ENCODE results near the gene IRF2.

Gene IRF2

DNA sequence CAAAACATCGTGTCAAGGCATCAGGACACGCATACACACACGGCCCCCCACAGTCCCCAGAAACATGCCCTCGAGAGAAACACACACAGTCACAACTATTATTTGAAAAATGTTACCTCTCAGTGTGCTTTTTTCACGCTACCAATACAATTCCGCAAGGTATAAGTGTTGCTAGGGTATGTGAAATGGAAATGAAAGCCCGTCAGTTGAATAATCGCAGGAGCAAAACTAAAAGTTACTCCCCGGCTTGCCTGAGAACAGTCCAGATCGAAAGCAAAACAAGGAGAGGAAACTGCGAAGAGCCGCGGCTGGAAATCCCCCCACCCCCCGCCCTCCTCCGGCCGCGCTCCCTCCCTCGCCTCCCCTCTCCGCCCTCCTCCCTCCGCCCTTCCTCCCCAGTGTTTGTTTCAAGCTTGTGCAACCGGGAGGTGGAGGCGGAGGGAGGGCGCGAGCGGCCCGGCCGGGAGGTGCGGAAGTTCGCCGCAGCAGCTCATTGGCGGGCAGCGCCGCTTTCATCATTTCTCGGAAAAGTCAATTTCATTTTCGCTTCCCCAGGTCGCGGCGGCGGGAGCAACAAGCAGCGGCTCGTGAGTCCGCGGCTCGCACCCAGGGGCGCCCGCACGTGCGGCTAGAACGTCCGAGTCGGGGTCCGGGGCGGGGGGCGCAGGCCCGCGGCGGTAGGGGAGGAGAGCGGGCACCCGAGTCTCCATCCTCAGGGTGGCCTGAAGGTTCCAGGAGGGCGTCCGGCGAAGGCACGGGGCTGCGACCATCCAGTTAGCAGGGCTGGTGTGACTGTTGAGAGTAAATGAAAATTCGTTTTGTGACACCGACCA is at the start of gene IRF2:
TSS of gene IRF2 (minus strand) at position 288 of the 833 bp plus-strand sequence. CDS start 45,486 bp downstream, outside the sequence.
- peak; percentile 97 for DNase-seq (ENCODE audit: low spot score)

GRCh38 chr4:184515606-184516005 is 41.3 kb upstream of the IRF2 start:
- DNase-seq (ENCODE audit: low spot score) = no peak

- DNase-seq (ENCODE audit: low spot score) = peak; percentile 26
These were observed 40.0 kb upstream of the IRF2 start for GRCh38 chr4:184514121-184514988.

GRCh38 chr4:184513802-184514120 is 39.4 kb upstream of the IRF2 start:
- DNase-seq (ENCODE audit: low spot score) = no peak

DNA sequence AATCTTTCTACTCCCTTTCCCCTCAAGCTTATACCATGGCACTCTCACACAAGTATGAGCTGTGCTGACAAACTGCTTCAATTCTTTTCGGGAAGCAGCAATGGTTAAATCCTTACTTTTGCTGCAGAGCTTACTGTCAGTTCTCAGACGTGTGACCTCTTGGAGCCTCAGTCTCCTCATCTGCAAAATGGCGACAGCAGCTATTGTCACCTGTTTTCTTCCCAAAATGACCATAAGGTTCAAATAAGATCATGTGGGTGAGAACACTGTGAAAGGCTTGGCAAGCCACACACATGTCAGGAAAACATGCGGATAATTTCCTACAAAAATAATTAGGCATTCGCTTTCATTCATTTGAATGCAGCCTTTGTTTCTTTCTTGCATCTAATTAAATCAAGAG is 36.8 kb upstream of the IRF2 start:
- DNase-seq (ENCODE audit: low spot score) = no peak

- DNase-seq (ENCODE audit: low spot score) = no peak
These were observed 36.1 kb upstream of the IRF2 start for GRCh38 chr4:184510401-184510800.

GRCh38 chr4:184506527-184507121 is 32.3 kb upstream of the IRF2 start:
- DNase-seq (ENCODE audit: low spot score) = no peak

GRCh38 chr4:184504385-184504784 is 30.0 kb upstream of the IRF2 start:
- DNase-seq (ENCODE audit: low spot score) = no peak

- peak; percentile 19 for DNase-seq (ENCODE audit: low spot score)
These were observed 29.5 kb upstream of the IRF2 start for GRCh38 chr4:184503869-184504300.

DNA sequence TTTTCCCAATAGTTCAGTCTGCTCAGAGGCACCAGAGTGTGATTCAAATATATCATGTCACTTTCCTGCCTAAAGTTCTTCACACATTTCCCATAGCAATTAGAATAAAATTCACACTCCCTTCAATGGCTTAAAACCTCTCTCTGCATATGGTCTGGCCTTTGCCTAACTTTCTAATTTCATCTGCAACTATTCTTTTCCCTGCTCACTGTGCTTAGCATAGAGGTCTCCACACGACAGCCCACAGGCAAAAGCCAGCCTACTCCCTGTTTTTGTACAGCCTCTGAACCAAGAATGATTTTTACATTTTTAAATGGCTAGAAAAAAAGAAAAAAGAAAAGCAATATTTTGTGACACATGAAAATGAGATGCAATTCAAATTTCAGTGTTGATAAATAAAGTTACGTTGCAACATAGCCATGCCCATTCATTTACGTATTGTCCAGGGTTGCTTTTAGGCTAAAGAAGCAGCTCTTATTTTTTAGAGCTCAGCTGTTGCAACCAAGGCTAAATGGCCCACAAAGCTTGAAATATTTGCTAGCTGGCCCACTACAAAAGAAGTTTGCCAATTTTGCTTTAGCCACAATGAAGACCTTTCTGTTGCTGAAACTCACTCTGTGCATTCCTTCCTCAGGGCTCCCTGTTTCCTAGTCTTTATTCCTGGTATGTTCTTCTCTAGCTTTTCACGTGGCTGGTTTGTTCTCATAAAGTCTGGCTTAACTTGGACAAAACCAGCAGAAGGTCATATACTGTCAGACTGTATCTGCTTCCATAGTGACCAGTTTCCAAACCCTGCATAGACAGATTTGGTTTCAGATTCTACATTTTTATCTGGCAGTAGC is 26.6 kb upstream of the IRF2 start:
- DNase-seq (ENCODE audit: low spot score) = no peak

GRCh38 chr4:184499996-184500395 is 25.6 kb upstream of the IRF2 start:
- no peak for DNase-seq (ENCODE audit: low spot score)

- no peak for DNase-seq (ENCODE audit: low spot score)
These were observed 24.2 kb upstream of the IRF2 start for GRCh38 chr4:184498598-184498997.

- no peak for DNase-seq (ENCODE audit: low spot score)
These were observed 15.4 kb upstream of the IRF2 start for GRCh38 chr4:184489771-184490170.

- DNase-seq (ENCODE audit: low spot score) = no peak
These were observed 13.2 kb upstream of the IRF2 start for GRCh38 chr4:184487503-184487902.

GRCh38 chr4:184485279-184485678 is 10.9 kb upstream of the IRF2 start:
- no peak for DNase-seq (ENCODE audit: low spot score)

- no peak for DNase-seq (ENCODE audit: low spot score)
These were observed 7.2 kb upstream of the IRF2 start for GRCh38 chr4:184481544-184481943.

GRCh38 chr4:184479516-184479950 is 5.2 kb upstream of the IRF2 start:
- no peak for DNase-seq (ENCODE audit: low spot score)

- no peak for DNase-seq (ENCODE audit: low spot score)
These were observed 3.0 kb upstream of the IRF2 start for GRCh38 chr4:184477201-184477999.

GRCh38 chr4:184476695-184477094 is 2.3 kb upstream of the IRF2 start:
- DNase-seq (ENCODE audit: low spot score) = peak; percentile 22

DNA sequence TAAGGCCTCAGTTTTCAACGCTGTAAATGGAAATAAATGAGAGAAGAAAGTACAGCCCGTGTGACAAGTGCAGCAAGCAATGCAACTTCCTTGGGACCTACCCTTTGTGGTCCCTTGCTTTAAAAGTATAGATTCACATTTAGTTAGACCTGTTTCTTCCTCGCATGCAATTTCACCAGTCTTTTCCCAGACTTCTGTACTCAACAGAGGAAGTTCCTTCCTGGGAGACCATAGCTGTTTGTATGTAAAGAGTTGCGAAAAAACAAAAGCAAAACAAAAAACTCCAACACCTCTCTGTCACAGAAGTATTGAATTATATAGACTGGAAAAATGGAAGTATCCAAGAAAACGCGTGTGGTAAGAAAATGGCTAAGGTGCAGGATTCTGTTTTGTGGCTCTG is 1.1 kb upstream of the IRF2 start:
- no peak for DNase-seq (ENCODE audit: low spot score)

DNA sequence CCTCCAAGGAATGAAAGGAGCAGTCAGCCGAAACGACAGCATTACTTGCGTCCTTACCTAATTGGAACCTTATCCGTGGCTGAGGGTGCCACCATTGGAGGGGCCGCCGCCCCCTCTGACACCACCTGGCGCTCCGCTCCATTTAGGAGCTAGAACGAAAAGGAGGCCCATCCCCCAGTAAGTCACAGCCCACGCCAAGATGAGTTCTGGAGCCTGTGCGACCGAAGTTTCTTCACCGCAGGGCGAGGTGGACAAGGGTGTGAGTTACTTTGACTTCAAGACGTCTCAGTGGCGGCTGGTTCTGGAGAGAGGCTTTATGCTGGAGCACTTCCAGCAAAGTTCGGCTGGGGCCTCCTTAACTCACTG is 729 bp upstream of the IRF2 start:
- DNase-seq (ENCODE audit: low spot score) = peak; percentile 37
